C1 segment of cervical spinal cord (tissue), 14 donors: ENCODE measurements around the gene IL4I1.

Experiments used
- DNase-seq, 14 donors: peaks; one replicate each; lab custom pipeline; 2025; lab: John Stamatoyannopoulos, UW

Gene IL4I1

DNA sequence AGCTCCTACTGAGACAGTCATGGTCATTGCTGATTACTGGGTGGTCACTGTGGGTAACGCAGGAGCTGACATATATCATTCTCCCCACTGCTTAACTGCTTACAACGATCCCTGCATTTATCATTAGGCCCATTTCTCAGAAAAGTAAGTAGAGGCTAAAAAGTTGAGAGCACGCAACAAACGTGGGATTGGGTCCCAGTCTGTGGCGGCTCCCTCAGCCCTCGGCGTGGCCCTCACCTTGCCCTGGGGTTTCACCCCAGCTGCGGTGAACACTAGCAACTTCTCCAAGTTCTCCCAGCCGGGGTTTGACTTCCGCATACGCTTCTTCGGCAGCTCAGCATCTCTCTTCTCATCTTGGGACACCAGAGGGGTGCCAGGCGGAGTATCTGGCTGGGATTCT, 31.8 kb downstream of the IL4I1 start:
- no peak for DNase-seq

DNA sequence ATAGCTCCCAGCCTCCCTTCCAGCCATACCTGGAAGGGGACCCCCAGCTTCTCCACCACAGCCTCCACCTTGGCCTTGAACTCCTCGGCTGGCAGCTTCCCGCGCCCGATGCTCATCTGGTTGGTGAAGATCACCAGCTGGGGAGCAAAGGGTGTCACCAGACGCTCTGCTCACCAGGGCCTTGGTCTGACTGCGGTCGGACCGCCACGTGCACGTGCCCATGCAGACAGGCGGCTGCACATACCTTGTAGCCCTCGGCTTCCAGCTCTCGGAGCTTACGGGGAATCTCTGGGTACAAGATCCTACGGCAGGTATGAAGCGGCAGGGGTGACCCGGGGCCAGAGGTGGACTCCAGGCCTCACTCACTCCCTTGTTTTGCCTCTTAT, 32.8 kb downstream of the IL4I1 start:
- DNase-seq: no peak

DNA sequence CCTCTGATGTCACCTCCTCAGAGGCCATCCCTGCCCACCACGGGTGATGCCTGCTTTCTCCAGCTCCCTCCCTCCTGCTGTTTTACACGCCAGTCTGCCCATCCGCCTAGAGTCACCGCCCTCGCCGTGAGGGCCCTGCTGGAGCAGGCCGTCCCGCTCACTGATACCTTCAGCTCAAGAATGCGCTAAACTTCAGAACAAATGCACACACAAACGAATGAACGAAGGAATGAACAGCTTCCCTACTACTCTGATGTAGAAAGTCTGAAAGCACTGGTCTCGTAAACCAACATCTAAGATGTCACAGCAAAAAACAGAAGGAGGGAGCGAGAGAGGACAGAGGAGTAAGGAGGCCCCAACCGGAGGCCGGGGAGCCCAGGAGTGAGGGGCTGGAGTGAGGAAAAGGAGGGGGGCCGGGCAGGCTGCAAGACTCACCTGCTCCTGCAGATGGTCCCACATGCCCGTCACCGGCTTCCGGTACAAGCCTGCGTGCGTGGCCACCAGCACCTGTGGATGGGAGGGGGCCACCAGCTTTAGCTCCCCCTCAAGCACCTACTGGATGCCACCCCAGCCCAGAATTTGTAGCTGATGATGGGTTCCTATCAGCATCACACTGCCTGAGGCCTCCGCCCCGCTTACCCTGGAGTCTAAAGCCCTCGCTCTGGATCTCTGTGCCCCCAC, 33.3 kb downstream of the IL4I1 start:
- no peak for DNase-seq

DNA sequence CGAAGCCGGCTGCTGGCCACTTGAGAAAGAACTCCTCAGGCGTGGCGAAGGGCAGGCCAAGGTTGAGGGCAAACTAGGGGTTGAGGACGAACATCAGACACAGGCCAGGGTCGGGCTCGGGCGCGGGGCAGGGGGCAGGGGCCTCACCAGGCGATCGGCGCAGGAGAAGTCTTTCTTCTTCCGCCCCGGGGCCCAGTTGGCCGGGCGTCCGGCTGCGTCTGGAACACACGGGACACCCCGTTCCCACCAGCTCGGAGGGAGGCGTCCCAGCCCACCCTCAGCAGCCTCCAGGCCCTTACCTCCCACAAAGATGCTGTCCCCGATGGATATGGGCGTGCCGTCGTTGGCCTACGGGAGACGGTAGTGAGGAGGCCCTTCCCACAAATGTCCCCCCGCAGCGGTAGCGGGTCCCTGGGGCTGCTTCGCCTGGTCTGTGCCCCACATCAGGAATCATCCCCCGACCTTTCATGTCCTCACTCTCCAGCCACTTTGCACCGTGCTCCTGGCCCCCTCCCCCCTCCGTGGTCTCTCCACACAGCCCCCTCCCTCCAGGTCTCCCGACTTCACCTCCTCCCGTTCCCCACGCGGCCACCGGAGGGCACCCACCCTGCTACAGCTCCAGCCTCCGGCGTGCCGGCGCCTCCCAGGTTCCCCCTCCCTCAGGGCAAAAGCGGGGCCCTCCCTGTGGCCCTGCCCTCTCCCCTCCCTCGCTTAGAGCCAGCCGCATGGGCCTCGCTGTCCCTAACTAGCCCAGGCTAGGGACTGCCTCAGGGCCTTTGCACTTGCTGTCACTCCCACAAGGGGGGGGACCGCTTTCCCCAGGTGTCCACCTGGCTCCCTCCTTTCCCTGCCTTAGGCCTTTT, 34.1 kb downstream of the IL4I1 start:
- no peak for DNase-seq

DNA sequence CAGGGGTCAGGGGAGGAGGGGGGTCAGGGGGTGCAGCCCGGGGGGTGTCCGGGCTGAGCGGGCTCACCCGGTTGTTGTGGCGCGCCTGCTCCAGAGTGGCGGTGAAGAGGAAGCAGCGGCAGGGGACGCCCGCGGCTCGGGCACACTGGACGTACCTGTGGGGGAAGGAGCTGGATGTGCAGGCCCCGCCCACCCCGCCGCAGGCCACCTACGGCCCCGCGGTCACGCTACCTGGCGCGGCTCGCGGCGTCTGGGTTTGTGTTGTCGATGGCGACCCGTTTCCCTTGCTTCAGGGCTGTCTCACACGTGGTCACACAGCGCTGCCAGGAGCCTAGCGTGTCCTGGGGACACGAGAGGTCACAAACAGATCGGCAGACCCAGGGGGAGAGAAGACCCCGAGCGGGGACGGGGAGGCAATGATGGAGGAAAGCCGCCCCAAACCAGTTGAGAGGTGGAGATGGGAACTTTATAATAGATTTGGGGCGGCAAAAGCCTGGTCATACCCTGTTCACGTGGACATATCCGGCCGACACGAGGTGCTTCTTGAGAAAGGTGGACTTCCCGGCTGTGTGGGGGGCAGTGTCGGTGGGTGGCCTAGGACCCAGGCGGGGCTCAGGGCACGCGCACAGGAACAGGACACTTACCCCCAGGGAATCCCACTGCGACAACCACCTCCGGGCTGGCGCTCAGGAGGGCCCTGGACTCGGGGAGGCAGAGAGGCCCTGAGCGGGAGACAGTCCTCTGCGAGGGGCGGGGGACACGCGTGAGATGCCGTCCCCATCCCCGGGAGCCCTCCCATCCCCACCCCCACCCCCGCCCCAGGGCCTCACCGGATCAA, 34.9 kb downstream of the IL4I1 start:
- DNase-seq: no peak

DNA sequence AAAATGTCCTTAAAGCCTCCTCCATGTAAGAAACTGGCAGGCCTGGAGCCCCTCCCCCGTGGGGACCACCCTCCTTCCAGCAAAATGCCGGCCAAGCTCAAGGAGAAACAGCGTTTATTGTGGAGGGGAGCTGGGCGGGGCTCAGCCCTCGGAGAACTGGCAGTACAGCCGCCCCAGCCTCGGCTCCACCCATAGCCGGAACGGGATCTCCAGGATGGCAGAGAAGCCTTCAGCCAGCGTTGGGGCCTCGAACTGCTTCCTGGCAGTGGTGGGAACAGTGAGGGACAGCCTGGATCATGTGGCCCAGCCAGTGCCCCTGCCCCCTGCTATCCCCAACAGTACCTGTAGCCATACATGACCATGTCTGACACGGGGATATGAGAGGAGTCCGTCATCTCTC, 35.6 kb downstream of the IL4I1 start:
- DNase-seq: no peak

DNA sequence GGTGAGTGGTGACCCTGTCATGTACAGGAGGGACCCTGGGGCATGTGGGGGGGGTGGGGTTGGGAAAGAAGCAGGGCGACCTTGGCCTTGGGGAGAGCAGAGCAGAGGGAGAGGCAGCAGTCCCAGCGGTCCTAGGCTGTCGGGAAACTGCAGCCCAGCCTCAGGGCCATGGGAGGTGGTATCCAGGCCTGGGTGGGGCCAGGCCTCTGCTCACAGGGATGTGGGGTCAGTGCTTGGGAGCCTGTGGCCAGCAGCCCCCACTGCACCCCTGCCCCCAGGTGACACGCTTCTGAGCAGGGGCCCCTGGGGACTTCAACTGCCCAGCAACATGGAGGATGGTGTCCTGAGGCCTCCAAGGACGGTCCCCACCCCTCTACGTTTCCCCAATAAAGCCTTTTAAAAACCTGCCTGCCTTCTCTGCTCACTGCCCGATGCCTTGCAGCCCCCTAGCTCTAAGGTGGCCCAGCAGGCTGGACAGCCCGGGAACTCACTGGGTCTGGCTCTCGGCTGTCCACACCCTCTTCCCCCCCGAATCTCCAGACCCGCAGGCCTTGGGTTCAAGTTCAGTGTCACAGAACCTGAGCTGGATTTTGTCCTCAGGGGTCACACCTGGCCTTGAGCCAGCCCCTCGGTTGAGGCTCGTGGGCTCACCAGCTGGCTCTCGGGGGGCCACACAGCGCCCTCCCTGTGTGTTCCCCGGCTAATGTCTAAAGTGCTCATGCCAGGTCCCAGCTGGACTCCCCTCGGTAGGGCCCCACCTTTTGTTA, 36.2 kb downstream of the IL4I1 start:
- DNase-seq: no peak

DNA sequence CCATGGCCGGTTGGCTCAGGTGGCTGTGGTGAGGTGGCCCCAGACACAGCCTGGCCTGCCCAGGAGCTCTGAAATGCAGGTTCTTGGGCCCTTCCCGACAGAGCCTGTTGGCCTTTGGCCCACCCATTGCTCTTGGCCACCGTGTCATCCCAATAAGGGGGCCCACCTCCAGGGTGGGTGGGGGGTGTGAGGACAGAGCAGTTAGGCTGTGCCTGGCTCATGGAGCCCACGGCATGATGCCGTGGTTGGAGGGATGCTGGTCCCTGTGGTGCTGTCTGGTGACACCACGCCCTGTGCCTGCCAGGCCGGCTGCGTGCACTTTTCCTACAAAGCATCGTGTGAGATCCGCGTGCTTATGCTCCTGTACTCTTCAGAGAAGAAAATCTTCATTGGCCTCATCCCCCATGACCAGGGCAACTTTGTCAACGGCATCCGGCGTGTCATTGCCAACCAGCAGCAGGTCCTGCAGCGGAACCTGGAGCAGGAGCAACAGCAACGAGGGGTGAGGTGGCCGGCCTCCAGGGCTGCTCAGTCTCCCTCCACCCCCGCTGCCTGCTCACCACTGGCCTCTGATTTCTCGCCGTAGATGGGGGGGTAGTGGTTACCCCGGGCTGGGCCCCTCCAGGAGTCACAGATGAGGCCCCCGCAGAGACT, 36.9 kb downstream of the IL4I1 start:
- no peak for DNase-seq

DNA sequence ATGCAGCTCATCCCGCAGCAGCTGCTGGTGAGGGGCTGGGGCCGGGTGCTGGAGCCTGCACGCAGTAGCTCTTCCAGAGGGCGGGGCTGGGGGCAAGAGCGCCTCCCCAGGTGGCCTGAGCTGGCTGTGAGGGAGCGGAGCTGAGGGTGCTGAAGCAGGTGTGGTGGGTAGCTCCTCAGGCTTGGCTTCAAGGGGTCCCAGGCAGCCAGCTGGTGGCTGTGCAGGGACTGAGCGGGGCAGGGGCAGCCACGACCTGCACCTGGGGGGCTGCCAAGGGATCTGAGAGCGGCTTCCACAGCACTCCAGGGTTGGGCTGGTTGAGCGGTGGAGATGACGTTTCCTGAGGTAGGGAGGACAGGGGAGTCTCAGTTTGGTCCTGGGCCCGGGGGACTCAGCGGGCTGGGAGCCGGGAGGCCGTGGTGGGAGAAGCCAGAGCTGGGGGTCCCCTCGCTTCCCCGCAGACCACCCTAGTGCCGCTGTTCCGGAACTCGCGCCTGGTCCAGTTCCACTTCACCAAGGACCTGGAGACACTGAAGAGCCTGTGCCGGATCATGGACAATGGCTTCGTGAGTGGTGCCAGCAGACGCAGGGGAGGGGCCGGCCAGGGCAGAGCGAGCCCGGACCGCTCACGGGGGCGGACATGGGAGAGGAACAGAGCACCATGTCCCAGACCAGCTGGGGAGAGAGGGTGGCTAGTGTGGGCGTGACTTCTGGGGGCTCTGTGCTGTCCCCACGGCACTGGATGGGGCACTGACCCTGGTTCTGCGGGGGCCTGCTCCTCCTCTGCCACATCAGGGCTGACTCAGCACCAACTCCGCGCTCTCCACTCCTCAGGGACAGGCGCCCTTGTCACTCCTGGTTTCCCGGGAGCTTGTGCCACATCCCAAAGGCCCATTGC, 38.4 kb downstream of the IL4I1 start:
- peak in 9 of 14 donors; percentile 21 to 79 (median 45) for DNase-seq

DNA sequence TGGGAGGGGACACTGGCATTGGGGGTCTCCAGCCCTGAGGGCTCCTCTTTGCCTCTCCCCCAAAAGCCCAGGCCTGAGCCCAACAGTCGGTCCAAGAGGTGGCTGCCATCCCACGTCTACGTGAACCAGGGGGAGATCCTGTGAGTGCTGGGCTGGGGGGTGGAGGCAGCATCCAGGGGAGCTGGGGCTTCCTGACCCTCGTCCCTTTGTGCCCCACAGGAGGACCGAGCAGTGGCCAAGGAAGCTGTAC, 38.9 kb downstream of the IL4I1 start:
- DNase-seq: no peak

DNA sequence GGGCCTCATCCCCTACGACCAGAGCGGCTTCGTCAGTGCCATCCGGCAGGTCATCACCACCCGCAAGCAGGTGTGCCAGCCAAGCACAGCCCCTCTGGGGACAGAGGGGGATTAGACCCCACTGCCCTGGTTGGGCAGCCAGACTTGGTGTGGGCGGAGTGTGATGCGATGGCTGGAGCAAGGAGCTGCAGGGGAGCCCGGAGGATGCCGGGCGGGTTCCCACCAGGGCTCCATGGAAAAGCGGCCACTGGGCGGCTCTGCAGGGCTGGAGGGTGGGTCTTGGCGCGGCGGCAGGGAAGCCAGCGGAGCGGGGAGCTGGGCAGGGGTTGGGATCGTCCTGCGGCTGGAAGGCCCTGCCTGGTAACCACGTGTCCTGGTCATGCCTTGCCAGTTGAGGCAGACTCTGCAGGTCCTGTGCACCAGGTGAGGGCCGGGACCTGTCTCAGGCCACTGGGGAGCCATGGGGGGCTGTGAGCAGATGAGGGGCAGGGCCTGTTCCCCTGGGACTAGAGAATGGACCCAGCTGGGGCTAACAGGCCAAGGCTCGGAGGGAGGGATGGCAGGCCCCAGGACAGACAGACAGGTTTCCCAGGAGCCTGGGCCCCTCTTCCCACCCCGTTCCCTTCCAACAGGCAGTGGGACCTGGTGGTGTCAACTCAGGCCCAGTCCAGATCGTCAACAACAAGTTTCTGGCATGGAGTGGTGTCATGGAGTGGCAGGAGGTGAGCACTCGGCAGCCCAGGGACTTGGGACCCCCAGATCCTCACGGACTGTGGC, 39.4 kb downstream of the IL4I1 start:
- DNase-seq: no peak

DNA sequence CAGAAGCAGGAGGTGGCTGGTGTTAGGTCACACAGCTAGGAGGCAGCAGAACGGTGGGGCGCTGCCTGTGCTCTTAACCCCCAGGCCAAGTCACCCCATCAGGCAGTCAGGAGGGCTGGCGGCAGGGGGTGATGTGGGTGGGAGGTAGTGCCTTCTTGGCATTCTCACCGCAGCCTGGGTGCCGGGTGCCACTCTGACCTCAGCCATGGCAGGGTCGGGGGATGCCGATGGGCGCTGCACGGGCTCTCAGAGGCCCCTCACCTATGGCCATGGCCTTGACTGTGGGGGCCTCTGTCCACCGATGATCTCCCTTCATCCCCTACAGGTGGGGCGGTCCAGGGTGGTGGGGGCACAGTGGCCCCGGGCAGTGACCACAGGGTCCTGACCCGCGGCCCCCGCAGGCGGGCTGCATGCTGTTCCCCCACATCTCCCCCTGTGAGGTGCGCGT, 40.1 kb downstream of the IL4I1 start:
- DNase-seq: no peak

DNA sequence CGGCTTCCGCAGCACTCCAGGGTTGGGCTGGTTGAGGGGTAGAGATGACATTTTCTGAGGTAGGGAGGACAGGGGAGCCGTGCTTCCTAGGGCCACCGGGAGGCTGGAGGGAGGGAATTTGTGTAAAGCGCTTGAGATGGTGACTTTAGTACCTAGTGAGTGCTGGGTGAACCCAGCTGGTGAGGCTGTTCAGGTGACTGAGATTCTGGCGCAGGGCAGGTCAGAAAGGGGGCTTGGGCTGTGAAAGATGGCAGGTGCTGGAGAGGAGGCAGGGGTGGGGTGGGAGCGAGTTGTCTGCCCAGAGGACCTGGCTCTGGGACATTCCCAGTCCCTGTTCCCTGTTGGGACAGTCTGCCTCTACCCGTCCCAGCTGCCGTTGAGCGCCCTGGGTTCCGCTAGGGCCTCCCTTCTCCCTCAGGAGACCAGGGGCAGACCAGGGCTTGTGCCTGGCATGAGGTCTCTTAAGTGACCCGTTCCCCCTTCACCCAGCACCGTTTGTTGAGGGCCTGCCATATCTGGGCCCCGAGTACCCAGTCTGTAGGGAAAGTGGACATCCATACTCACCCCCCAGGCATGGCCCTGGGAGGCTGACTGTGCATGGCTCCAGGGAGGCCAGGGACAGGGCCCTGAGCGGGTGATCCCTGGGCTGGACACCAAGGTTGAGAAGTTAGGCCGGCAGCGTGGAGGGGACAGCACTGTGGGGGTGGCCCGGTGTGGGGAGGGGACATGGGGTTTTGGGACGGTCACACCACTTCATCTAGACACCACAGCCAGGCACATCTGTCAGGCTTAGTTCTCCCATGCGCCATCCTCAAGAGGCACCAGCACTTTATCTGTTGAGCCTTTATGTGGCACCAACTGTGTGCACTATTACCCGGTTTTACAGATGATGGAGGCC, 40.8 kb downstream of the IL4I1 start:
- no peak for DNase-seq

DNA sequence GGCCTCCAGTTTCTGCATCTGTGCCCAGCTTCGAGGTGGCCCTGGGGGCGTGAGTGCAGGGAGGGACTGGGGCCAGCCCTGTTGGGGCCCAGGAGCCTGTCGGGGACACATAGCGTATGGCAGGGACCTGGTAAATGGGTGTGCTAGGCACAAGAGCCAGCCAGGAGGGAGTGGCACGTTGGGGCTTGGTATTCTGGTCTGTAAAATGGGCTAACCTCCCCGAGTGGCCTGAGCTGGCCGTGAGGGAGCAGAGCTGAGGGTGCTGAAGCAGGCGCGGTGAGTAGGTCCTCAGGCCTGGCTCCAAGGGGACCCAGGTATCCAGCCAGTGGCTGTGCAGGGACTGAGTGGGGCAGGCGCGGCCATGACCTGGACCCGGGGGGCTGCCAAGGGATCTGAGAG, 41.4 kb downstream of the IL4I1 start:
- no peak for DNase-seq

DNA sequence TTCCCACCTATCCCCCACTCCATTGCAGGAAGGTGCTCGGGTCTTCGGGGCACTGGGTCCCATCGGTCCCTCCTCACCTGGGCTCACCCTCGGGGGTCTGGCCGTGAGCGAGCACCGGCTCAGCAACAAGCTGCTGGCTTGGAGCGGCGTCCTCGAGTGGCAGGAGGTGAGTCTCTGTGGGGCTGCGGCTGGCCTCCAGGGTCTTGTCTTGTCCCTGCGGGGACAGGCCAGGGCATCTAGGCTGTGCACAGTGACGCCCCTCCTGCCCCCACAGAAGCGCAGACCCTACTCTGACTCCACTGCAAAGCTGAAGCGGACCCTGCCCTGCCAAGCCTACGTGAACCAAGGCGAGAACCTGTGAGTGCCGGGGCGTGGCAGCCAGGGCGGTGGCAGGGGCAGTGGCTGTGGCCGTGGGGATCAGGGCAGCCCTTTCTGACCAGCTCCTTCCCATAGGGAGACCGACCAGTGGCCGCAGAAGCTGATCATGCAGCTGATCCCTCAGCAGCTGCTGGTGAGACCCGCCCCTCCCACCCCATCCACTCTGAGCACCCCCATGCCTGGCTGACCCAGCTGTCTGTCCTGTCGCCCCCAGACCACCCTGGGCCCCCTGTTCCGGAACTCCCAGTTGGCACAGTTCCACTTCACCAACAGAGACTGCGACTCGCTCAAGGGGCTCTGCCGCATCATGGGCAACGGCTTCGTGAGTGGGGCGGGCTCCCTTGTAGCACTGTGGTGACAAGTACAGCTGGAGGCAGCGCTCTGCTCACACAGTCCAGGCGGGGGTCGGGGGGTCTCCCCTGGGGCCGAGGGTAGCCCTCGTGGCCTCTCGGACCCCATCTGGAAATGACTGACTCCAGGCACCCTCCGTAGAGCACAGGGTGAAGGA, 42.1 kb downstream of the IL4I1 start:
- no peak for DNase-seq

DNA sequence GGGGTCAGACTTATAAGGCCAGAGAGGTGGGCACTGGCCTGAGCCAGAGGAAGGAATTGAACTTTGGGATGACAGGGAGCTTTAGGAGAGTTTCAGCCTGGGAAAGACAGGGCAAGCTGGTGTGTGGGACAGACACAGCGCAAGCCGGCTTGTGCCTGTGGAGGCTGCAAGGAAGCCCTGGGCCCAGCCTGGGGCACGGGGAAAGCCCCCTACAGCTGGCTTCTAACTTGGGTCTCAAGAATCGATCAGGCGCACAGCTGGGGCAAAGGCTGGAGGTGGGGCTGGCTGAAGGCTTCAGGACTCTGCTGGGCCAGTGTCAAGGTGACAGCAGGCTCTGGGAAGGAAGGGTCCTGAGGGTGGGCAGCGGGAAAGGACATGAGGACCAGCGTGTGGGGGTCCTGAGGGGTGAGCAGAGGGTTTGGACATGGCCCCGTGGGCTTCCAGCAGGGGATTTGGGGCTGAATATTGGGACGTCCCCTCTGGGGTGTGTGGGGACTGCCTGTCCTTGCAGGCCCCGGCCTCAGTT, 42.8 kb downstream of the IL4I1 start:
- DNase-seq: no peak

DNA sequence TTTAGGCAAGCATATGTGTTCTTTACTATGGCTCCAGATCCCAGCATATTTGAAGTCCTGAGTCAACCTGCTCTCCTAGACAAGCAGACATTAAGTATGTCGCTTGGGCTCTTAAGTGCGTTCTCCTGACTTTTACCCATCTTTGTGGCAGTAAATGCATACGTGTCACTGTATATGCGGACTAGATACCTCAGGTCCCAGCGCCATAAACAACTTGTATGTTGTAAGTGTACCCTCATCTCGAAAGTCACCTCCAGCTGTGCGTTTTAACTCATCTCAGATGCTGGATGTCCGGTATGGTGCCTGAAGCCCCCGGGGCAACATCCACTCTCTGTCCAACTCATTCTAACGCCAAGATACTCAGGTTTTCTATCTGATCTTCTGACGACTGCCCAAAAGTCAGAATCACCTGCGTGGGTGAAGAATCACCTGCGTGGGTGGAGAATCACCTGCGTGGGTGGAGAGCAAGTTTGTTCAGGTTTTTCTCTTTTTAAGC, 44.0 kb downstream of the IL4I1 start:
- no peak for DNase-seq
